ENCODE results near the gene CA11.
"Not testable (repeated sequence)": the region's sequence is repeated elsewhere in the genome, so short reads cannot be mapped to it uniquely, and the experiment has no call there.

The CA11 gene

DNA sequence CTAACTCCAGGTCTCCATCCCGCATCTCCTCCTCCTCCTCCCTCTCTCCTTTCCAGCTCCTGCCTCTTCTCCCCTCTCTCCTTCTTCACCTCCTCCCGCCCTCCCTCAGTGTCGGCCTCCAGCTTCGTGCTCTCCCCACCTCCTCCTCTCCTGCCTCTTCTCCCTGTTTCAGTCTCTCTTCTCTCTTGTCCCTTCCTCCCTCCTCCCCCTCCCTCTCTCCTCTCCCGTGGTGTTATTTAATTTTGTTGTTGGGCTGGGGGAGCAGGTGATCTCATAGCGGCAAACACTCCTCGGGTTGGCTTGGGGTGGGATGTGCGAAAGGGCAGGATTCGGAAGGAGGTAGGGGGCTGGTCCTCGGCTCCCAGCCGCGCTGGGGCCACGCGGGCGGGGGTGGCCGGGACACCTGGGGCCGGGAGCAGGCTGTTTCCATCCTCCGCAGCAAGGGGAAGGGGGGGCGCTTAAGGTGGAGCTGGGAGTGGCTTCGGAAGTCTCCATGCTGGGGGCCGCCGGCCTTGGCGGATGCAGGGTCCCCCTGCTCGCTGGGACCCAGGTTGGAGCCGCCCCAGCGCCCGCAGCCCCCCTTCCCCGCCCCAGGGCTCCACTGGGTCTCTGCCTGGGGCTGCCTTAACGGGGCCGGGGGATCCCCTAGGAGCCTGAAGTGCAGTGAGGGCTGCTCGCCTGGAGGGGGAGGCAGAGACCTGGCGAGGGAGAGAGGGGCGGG is at the start of gene CA11:
CA11 (minus strand) TSS at position 187 of the 721 bp plus-strand sequence. CDS start 555 bp downstream, outside the sequence.
- peak; percentile 70 for DNase-seq (ENCODE audit: insufficient read length, low spot score)
- FAIRE-seq: no peak
- no peak for TF ChIP-seq POLR2A (IDR thresholded peaks at IDR 0.05; ENCODE audit: low read depth, low read length)

DNA sequence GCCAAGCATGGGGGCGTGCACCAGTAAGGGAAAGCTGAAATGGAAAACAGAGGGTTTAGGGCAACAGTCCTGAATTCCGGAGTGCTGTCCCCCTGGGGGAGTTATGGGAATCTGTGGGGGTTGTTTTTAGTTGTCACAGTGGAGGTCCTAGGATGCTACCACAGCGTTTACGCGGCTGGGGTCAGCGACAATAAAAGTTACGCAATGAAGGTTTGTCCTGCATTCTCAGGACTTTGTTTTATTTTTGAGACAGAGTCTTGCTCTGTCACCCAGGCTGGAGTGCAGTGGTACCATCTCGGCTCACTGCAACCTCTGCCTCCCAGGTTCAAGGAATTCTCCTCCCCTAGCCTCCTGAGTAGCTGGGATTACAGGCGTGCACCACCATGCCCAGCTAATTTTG is 47.6 kb upstream of the CA11 start:
- DNase-seq (ENCODE audit: insufficient read length, low spot score); FAIRE-seq: not testable (repeated sequence)

DNA sequence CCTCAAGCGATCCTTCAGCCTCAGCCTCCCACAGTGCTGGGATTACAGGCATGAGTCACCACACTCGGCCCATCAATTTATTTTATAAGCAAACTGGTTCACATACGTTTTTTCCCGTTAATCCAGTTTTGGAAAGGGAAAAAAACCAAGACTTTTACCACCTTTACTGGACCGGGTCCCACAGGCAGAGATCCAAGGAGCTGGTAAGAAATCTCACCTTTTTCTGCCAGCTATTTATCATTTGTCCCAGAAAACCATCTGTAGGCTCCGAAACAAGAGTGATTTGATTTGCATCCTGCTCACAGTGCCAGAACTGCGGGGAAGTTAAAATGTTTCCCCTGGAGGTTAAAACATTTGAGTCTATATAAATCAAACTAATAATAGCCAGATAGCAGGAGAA is 43.5 kb upstream of the CA11 start:
- no peak for TF ChIP-seq POLR2A (IDR thresholded peaks at IDR 0.05; ENCODE audit: low read depth, low read length)
- no peak for FAIRE-seq
- no peak for DNase-seq (ENCODE audit: insufficient read length, low spot score)

DNA sequence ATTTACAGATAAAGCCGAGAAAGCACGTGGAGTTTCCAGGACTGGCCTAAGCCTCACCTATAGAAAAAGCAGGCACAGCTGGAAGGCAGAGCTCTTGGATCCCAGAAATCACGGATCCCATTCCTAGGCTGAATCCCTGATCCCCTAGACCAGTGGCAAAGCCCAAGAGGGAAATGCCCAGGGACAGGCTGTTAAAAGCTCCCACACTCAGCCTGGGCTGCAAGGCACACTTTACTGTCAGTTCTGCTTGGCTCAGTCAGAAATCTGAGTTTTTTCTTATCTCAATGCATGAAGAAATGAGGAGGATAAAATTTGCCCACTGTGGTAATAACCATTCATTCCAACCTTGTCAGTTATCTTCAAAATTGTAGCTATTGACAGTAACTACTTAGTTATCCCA is 41.8 kb upstream of the CA11 start:
- FAIRE-seq: no peak
- no peak for TF ChIP-seq POLR2A (IDR thresholded peaks at IDR 0.05; ENCODE audit: low read depth, low read length)
- no peak for DNase-seq (ENCODE audit: insufficient read length, low spot score)

DNA sequence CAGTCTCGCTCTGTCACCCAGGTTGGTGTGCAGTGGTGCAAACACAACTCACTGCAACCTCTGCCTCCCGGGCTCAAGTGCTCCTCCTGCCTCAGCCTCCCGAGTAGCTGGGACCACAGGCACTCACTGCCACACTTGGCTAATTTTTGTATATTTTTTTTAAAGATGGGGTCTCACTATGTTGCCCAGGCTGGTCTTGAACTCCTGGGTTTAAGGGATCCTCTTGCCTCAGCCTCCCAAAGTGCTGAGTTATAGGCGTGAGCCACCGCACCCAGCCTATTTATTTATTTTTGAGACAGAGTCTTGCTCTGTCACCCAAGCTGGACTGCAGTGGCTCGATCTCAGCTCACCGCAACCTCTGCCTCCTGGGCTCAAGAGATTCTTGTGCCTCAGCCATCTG is 40.6 kb upstream of the CA11 start:
- not testable (repeated sequence) for DNase-seq (ENCODE audit: insufficient read length, low spot score); FAIRE-seq

DNA sequence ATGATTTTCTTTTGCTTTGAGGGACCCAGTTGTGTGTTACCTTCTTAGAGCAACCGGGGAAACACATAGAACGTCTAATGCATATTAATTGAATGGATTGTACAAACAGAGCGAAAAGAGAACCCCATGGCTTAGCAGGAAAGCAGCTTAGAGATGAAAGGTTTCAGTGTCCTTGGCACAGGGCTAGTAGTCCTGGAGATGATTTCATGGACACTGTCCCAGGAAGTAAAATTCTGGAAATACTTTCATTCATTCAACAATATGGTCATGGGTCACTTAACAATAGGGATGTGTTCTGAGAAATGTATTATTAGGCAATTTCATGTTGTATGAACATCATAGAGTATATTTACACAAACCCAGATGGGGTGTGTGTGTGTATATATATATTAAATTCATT is 40.1 kb upstream of the CA11 start:
- FAIRE-seq (no peak), DNase-seq (ENCODE audit: insufficient read length, low spot score) (no peak)

DNA sequence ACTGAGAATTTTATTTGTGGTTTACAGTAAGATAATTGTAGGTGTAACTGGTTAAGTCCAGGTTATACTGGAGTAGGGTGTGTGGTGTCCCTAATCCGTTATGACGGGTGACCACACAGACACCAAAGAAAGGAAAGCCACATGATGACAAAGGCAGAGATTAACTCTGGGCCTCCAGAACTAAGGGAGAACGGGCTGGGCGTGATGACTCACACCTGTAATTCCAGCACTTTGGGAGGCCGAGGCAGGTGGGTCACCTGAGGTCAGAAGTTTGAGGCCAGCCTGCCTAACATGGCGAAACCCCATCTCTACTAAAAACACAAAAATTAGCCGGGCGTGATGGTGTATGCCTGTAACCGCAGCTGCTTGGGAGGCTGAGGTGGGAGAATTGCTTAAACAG is 39.6 kb upstream of the CA11 start:
- DNase-seq (ENCODE audit: insufficient read length, low spot score) (no peak), FAIRE-seq (no peak)
- no peak for TF ChIP-seq POLR2A (IDR thresholded peaks at IDR 0.05; ENCODE audit: low read depth, low read length)

More for the DNA sequence above, 40.1 kb upstream of the CA11 start:
- no peak for TF ChIP-seq POLR2A (IDR thresholded peaks at IDR 0.05; ENCODE audit: low read depth, low read length)

DNA sequence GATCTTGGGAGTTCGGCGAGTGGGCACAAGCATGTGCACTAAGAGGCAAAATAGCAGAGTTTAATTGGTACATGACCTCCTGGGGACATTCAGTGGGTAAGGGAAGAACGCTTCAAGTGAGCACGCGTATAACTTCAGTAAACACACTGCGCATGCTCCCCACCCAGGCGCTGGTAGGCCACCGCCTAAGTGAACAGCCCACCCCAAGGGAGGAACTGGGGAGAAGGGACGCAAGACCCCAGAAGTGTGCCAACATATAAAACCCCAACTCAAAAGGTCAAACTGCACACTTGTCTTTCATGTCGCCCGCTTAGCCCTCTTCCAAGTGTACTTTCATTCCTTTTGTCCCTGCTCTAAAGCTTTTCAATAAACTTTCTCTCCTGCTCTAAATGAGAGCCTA is 37.4 kb upstream of the CA11 start:
- FAIRE-seq: no peak
- TF ChIP-seq POLR2A (IDR thresholded peaks at IDR 0.05; ENCODE audit: low read depth, low read length): no peak
- DNase-seq (ENCODE audit: insufficient read length, low spot score): no peak

DNA sequence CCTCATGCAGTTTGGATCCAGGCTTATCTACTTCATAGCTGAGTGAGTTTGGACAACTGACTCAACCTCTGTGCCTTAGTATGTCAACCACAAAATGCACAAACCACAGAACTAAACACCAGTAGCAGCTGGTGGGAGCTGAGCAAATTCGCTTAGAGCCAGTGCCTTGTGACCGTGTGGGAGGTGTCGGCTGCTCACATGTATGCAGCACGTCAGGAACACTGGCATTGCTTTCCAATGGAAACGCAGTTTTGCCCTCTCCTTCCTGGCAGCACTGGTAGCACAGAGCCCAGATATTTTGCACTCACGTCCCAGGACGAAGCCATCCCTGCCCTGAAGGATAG is 35.1 kb upstream of the CA11 start:
- FAIRE-seq (no peak), DNase-seq (ENCODE audit: insufficient read length, low spot score) (peak; percentile 45)
- no peak for TF ChIP-seq POLR2A (IDR thresholded peaks at IDR 0.05; ENCODE audit: low read depth, low read length)

DNA sequence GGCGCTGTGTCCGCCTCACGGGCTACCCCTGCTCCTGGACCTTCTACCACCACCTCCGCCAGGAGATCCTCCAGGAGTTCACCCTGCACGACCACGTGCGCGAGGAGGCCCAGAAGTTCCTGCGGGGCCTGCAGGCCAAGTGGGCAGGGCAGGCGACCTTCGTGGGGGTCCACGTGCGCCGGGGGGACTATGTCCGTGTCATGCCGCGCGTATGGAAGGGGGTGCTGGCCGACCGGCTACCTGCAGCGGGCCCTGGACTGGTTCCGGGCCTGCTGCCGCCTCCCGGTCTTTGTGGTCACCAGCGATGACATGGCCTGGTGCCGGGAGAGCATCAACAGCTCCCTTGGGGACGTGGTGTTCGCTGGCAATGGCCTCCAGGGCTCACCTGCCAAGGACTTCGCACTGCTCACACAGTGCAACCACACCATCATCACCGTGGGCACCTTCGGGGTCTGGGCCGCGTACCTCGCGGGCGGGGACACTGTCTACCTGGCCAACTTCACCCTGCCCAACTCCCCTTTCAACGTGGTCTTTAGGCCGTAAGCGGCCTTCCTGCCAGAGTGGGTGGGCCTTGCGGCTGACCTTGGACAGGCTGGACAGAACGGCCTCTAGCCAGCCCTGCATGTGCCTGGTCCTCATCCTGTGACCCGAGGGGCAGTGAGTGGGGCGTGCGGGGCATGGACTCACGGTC is 34.6 kb upstream of the CA11 start:
- no peak for DNase-seq (ENCODE audit: insufficient read length, low spot score)
- TF ChIP-seq POLR2A (IDR thresholded peaks at IDR 0.05; ENCODE audit: low read depth, low read length): no peak
- no peak for FAIRE-seq

DNA sequence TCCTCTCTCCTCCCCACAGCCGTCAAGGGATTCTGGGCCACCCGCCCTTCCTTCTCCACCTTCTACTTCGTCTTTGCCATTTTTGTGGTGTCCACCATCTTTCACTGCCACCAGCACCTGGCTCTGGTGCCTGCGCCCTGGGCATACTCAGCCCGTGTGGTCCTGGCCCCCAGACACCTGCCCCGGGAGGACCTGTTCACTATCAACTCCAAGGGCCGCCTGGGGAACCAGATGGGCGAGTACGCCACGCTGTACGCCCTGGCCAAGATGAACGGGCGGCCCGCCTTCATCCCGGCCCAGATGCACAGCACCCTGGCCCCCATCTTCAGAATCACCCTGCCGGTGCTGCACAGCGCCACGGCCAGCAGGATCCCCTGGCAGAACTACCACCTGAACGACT is 34.0 kb upstream of the CA11 start:
- FAIRE-seq; DNase-seq (ENCODE audit: insufficient read length, low spot score): not testable (repeated sequence)

DNA sequence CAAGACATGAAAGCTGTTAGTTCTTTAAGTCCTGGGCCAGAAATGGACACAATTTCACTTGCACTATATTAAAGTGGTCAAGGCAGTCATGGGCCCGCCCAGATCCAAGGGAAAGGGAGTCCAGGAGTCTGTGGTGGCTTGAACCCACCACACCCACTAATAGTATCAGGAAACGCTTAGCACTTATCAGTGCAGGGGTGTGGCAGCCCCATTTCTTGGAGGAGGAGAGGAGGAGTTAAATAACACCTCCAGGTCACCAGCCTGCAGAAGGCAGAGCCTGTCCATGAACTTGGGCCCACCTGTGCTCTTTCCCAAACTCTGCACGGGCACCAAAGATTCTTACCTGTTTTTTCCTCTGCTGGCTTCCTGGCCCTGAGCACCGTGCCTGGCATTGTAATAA is 32.2 kb upstream of the CA11 start:
- DNase-seq (ENCODE audit: insufficient read length, low spot score): no peak
- FAIRE-seq: no peak
- TF ChIP-seq POLR2A (IDR thresholded peaks at IDR 0.05; ENCODE audit: low read depth, low read length): no peak

DNA sequence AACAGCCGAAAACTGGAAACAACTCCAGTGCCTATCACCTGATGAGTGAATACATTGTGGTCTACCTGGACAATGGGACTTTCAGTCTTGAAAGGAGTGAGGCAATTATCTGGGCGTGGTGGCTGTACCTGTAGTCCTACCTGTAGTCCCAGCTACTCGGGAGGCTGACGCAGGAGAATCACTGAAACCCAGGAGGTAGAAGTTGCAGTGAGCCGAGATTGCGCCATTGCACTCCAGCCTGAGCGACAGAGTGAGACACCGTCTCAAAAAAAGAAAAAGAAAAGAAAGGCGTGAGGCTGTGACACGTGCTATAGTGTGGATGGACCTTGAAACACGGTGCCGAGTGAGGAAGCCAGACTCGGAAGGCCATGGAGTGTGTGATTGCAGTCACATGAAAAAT is 30.9 kb upstream of the CA11 start:
- no peak for FAIRE-seq
- no peak for TF ChIP-seq POLR2A (IDR thresholded peaks at IDR 0.05; ENCODE audit: low read depth, low read length)
- DNase-seq (ENCODE audit: insufficient read length, low spot score): no peak

DNA sequence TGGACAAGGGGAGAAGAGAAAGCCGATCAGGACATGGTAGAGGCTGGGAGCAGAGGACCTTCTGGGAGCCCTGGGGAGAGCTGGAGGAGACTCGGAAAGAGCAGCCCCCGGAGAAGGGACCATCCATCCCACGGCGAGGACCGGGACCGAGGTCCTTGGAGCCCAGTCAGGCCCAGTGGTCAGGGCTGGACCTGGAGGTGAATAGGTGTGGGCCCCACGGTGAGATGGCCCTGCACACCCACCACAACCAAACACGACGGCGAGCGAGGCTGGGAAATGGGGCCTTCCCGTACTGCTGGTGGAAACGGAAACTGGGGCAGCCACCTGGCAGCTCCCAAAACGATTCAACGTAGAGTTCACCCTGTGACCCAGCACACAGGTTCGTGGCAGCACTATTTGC is 30.5 kb upstream of the CA11 start:
- TF ChIP-seq POLR2A (IDR thresholded peaks at IDR 0.05; ENCODE audit: low read depth, low read length): no peak
- FAIRE-seq: no peak
- no peak for DNase-seq (ENCODE audit: insufficient read length, low spot score)
